Measurements from ENCODE around the gene ZMYND10. TPM values are rescaled to one million over a fixed set of nuclear protein-coding genes. Genes with fewer than 3 reads are reported as not detected.

ZMYND10 gene
- polyA plus RNA-seq, 1 donor (not counting 4 experiments of a cell fraction or from before 2014, with no cell fraction given) = 0.21 TPM

GRCh38 chr3:50350527-50351322 is 5.2 kb upstream of the ZMYND10 start, which contains the start of the genes CYB561D2 and NPRL2:
CYB561D2 (plus strand) TSS chr3:50350862; CDS start chr3:50351434, 572 bp downstream.
NPRL2 (minus strand) TSS chr3:50350775; CDS start chr3:50350652, 123 bp downstream.
- Histone ChIP-seq H3K27ac (ENCODE audit: control insufficient read depth, insufficient read depth, low read length) (peak within 1 kb of the TSS; percentile 69), H3K4me2 (ENCODE audit: control insufficient read depth, extremely low read depth, insufficient read depth, low read depth, low read length) (peak within 1 kb of the TSS; percentile 71), H3K4me3 (ENCODE audit: control insufficient read depth in 2 of 3, extremely low read depth in 1 of 3, insufficient read depth in 2 of 3, low read depth in 1 of 3, low read length in 3 of 3) (peak within 1 kb of the TSS; percentile 71 to 91 (median 87)), H4K20me1 (ENCODE audit: control insufficient read depth, extremely low read depth, insufficient read depth, low read length) (no peaks in the 10 kb centered on the region), H3K27me3 (ENCODE audit: control insufficient read depth, extremely low read depth, insufficient read depth, low read length) (no peaks in the 10 kb centered on the region), H2AFZ (ENCODE audit: control insufficient read depth, low read length) (peak within 1 kb of the TSS; percentile 97), H3K9me1 (ENCODE audit: control insufficient read depth, extremely low read depth, insufficient read depth, low read length) (no peaks in the 10 kb centered on the region), H3K9ac (ENCODE audit: control insufficient read depth, extremely low read depth, insufficient read depth, low read length) (peak within 1 kb of the TSS; percentile 77), H3K9me3 (ENCODE audit: control insufficient read depth, low read depth, low read length) (no peaks in the 10 kb centered on the region), H3K79me2 (ENCODE audit: control insufficient read depth, insufficient read depth, low read length) (peaks cover 24% of the 10 kb centered on the region), H3K36me3 (ENCODE audit: control insufficient read depth in 2 of 2, extremely low read depth in 1 of 2, insufficient read depth in 2 of 2, low read length in 2 of 2) (peaks cover 20 to 29% of the 10 kb centered on the region in 2 experiments), H3K4me1 (ENCODE audit: control insufficient read depth, extremely low read depth, insufficient read depth, low read length) (peaks cover 19% of the 10 kb centered on the region)
- TF ChIP-seq EZH2 (IDR thresholded peaks at IDR 0.05; ENCODE audit: low read length) (no peak), CTCF (optimal IDR thresholded peaks at IDR 0.05 in 1 of 3, IDR thresholded peaks at IDR 0.05 in 1 of 3, conservative IDR thresholded peaks at IDR 0.05 in 1 of 3; ENCODE audit: extremely low read depth in 1 of 3, insufficient read depth in 2 of 3, low read length in 3 of 3) (no peak)
- FAIRE-seq (peak; percentile 79), DNase-seq (ENCODE audit: low read depth, low spot score) (peak; percentile 81)
- dilution Hi-C loops (cut with MboI; ENCODE audit: extremely low pct_ligation_motif_present, low sequenced_read_pairs) = no loop called here

DNA sequence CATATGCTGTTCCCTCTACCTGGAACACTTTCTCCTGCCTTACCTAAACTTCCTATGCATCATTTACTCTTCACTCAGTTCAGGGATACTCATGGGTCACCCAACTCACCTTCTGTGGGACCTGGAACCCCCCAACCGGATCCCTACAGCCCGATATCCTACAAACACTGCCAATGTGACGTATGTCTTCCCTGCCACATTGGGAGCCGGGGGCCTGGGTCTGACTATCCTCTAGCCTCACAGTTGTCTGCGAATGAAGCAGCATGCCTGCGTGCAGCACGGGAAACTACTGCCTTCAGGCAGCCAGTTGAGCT is 4.6 kb upstream of the ZMYND10 start:
- Histone ChIP-seq H3K27me3 (ENCODE audit: control insufficient read depth, extremely low read depth, insufficient read depth, low read length) (no peaks in the 10 kb centered on the region), H3K36me3 (ENCODE audit: control insufficient read depth in 2 of 2, extremely low read depth in 1 of 2, insufficient read depth in 2 of 2, low read length in 2 of 2) (peaks cover 15 to 26% of the 10 kb centered on the region in 2 experiments), H3K9me1 (ENCODE audit: control insufficient read depth, extremely low read depth, insufficient read depth, low read length) (no peaks in the 10 kb centered on the region), H4K20me1 (ENCODE audit: control insufficient read depth, extremely low read depth, insufficient read depth, low read length) (no peaks in the 10 kb centered on the region), H3K9ac (ENCODE audit: control insufficient read depth, extremely low read depth, insufficient read depth, low read length) (peak overlapping the region; percentile 77), H3K27ac (ENCODE audit: control insufficient read depth, insufficient read depth, low read length) (peak overlapping the region; percentile 69), H3K79me2 (ENCODE audit: control insufficient read depth, insufficient read depth, low read length) (peaks cover 18% of the 10 kb centered on the region), H3K4me2 (ENCODE audit: control insufficient read depth, extremely low read depth, insufficient read depth, low read depth, low read length) (peak overlapping the region; percentile 71), H2AFZ (ENCODE audit: control insufficient read depth, low read length) (peak overlapping the region; percentile 97), H3K9me3 (ENCODE audit: control insufficient read depth, low read depth, low read length) (no peaks in the 10 kb centered on the region), H3K4me1 (ENCODE audit: control insufficient read depth, extremely low read depth, insufficient read depth, low read length) (peaks cover 23% of the 10 kb centered on the region), H3K4me3 (ENCODE audit: control insufficient read depth in 2 of 3, extremely low read depth in 1 of 3, insufficient read depth in 2 of 3, low read depth in 1 of 3, low read length in 3 of 3) (peak overlapping the region; percentile 71 to 91 (median 87))
- dilution Hi-C loops (cut with MboI; ENCODE audit: extremely low pct_ligation_motif_present, low sequenced_read_pairs) = no loop called here
- FAIRE-seq (no peak), DNase-seq (ENCODE audit: low read depth, low spot score) (no peak)
- TF ChIP-seq CTCF (optimal IDR thresholded peaks at IDR 0.05 in 1 of 3, IDR thresholded peaks at IDR 0.05 in 1 of 3, conservative IDR thresholded peaks at IDR 0.05 in 1 of 3; ENCODE audit: extremely low read depth in 1 of 3, insufficient read depth in 2 of 3, low read length in 3 of 3) (no peak), EZH2 (IDR thresholded peaks at IDR 0.05; ENCODE audit: low read length) (no peak)
